ENCODE results near the gene ST6GALNAC5.

DNA sequence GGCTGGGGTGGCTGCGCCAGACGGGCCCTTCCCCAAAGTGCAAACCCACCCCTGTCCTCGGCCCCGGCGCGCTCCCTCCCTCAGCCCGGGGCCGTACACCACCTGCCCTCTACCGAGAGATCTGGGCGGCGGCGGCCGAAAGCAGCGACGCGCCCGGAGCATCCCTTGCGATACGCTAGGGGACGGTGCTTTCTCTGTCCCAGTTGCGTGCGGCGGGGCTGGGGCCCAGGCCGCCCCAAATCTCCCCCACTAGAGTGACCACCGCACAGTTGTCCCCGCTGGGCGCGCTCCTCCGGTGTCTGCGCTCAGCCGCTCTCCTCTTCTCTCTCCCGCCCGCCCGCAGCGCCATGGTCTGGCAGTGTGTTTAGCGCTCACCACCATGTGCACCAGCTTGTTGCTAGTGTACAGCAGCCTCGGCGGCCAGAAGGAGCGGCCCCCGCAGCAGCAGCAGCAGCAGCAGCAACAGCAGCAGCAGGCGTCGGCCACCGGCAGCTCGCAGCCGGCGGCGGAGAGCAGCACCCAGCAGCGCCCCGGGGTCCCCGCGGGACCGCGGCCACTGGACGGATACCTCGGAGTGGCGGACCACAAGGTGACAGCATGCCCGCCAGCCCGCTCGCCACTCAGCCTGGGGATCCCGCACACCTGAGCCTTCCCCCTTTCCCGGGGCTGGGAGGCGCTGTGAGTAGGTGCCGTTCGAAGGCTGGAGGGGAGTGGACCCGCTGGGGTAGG lies 1.0 kb downstream of the ST6GALNAC5 start:
- TF ChIP-seq, protein P1, sequence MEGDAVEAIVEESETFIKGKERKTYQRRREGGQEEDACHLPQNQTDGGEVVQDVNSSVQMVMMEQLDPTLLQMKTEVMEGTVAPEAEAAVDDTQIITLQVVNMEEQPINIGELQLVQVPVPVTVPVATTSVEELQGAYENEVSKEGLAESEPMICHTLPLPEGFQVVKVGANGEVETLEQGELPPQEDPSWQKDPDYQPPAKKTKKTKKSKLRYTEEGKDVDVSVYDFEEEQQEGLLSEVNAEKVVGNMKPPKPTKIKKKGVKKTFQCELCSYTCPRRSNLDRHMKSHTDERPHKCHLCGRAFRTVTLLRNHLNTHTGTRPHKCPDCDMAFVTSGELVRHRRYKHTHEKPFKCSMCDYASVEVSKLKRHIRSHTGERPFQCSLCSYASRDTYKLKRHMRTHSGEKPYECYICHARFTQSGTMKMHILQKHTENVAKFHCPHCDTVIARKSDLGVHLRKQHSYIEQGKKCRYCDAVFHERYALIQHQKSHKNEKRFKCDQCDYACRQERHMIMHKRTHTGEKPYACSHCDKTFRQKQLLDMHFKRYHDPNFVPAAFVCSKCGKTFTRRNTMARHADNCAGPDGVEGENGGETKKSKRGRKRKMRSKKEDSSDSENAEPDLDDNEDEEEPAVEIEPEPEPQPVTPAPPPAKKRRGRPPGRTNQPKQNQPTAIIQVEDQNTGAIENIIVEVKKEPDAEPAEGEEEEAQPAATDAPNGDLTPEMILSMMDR (IDR thresholded peaks at IDR 0.05) = peak in 2 of 3 donors; percentile 10 to 15
- TF ChIP-seq POLR2A (IDR thresholded peaks at IDR 0.05) (no peak), POLR2AphosphoS5 (IDR thresholded peaks at IDR 0.05) (no peak)

Measured in breast epithelium (tissue), 3 donors.